H9 (cell line): ENCODE measurements around the gene CFAP65. TPM values are rescaled to one million over a fixed set of nuclear protein-coding genes. Genes with fewer than 3 reads are reported as not detected.

Experiments
- DNase-seq: peaks from one replicate; pipeline ENCODE4 v3.0.0-alpha.2; 2017
- H2AFZ ChIP-seq: one replicate; pipeline ENCODE4 v1.6.1; 2013; ENCODE audit warnings: mild to moderate bottlenecking, low read length, control low read depth, moderate library complexity
- H2AK5ac ChIP-seq: 2 replicates; pipeline ENCODE4 v1.6.1; 2013; ENCODE audit warnings: low read length, control low read depth, mixed read lengths; ENCODE audit not compliant: insufficient read length
- H2BK120ac ChIP-seq: one replicate; pipeline ENCODE4 v1.6.1; 2013; ENCODE audit warnings: low read depth, mild to moderate bottlenecking, low read length, control low read depth, inconsistent platforms; ENCODE audit not compliant: poor library complexity, severe bottlenecking
- H2BK12ac ChIP-seq: 2 replicates; pipeline ENCODE4 v1.6.1; 2013; ENCODE audit warnings: low read length, control low read depth, mixed read lengths, low read depth; ENCODE audit not compliant: insufficient read length
- H2BK15ac ChIP-seq: 2 replicates; pipeline ENCODE4 v1.6.1; 2013; ENCODE audit warnings: low read depth, low read length, control low read depth
- H2BK20ac ChIP-seq: one replicate; pipeline ENCODE4 v1.6.1; 2013; ENCODE audit warnings: low read depth, mild to moderate bottlenecking, low read length, control low read depth, inconsistent platforms; ENCODE audit not compliant: poor library complexity, severe bottlenecking
- H2BK5ac ChIP-seq: 2 replicates; pipeline ENCODE4 v1.6.1; 2013; ENCODE audit warnings: low read length, control low read depth, mixed read lengths; ENCODE audit not compliant: insufficient read length
- H3K14ac ChIP-seq: 2 replicates; pipeline ENCODE4 v1.6.1; 2013; ENCODE audit warnings: low read length, control low read depth; ENCODE audit not compliant: insufficient read depth
- H3K18ac ChIP-seq: 2 replicates; pipeline ENCODE4 v1.6.1; 2013; ENCODE audit warnings: low read depth, mild to moderate bottlenecking, mixed read lengths, low read length, control low read depth; ENCODE audit not compliant: insufficient read length
- H3K23ac ChIP-seq: 2 replicates; pipeline ENCODE4 v1.6.1; 2013; ENCODE audit warnings: low read length, control low read depth, mixed read lengths, low read depth; ENCODE audit not compliant: insufficient read length
- H3K23me2 ChIP-seq: 2 replicates; pipeline ENCODE4 v1.6.1; 2013; ENCODE audit warnings: low read depth, mild to moderate bottlenecking, mixed read lengths, low read length, control low read depth; ENCODE audit not compliant: insufficient read length, poor library complexity, severe bottlenecking
- H3K27ac ChIP-seq: 2 replicates; pipeline ENCODE4 v1.5.1; 2013; ENCODE audit warnings: low read length, control low read depth, mixed read lengths, low read depth; ENCODE audit not compliant: insufficient read length
- H3K27me3 ChIP-seq: 2 replicates; pipeline ENCODE4 v1.6.1; 2013; ENCODE audit warnings: low read length, control low read depth, inconsistent platforms; ENCODE audit not compliant: insufficient read depth
- H3K4ac ChIP-seq: 2 replicates; pipeline ENCODE4 v1.6.1; 2013; ENCODE audit warnings: low read depth, mild to moderate bottlenecking, control low read depth, inconsistent platforms, low read length, moderate library complexity
- H3K4me1 ChIP-seq: 2 replicates; pipeline ENCODE4 v1.6.1; 2013; ENCODE audit warnings: low read length, control low read depth, inconsistent platforms; ENCODE audit not compliant: insufficient read depth
- H3K4me2 ChIP-seq: 2 replicates; pipeline ENCODE4 v1.6.1; 2013; ENCODE audit warnings: low read length, control low read depth, mixed read lengths; ENCODE audit not compliant: insufficient read length, insufficient read depth
- H3K56ac ChIP-seq: 2 replicates; pipeline ENCODE4 v1.6.1; 2013; ENCODE audit warnings: low read depth, mild to moderate bottlenecking, mixed read lengths, low read length, control low read depth; ENCODE audit not compliant: insufficient read length
- H3K79me1 ChIP-seq: 2 replicates; pipeline ENCODE4 v1.6.1; 2013; ENCODE audit warnings: low read depth, mild to moderate bottlenecking, moderate library complexity, low read length, control low read depth, inconsistent platforms; ENCODE audit not compliant: insufficient read depth, poor library complexity, severe bottlenecking
- H3K79me2 ChIP-seq: 2 replicates; pipeline ENCODE4 v1.6.1; 2013; ENCODE audit warnings: low read length, control low read depth, inconsistent platforms; ENCODE audit not compliant: insufficient read depth
- H3K9ac ChIP-seq: 2 replicates; pipeline ENCODE4 v1.6.1; 2013; ENCODE audit warnings: low read length, control low read depth, mixed read lengths; ENCODE audit not compliant: insufficient read length; ENCODE audit errors: extremely low read depth
- H3K9me3 ChIP-seq: one replicate; pipeline ENCODE4 v1.6.1; 2013; ENCODE audit warnings: low read depth, low read length, inconsistent platforms; ENCODE audit not compliant: control insufficient read depth
- H3T11ph ChIP-seq: one replicate; pipeline ENCODE4 v1.6.1; 2013; ENCODE audit warnings: mild to moderate bottlenecking, low read length, control low read depth, inconsistent platforms
- H4K20me1 ChIP-seq: one replicate; pipeline ENCODE4 v1.6.1; 2013; ENCODE audit not compliant: control insufficient read depth, insufficient read length, insufficient read depth
- H4K5ac ChIP-seq: 2 replicates; pipeline ENCODE4 v1.6.1; 2013; ENCODE audit warnings: low read depth, mild to moderate bottlenecking, mixed read lengths, low read length, control low read depth; ENCODE audit not compliant: insufficient read length
- H4K8ac ChIP-seq: replicated peaks from 2 replicates; pipeline ENCODE4 v1.6.1; 2013; ENCODE audit warnings: low read length, control low read depth, mixed read lengths, low read depth; ENCODE audit not compliant: insufficient read length
- H4K91ac ChIP-seq: 2 replicates; pipeline ENCODE4 v1.6.1; 2013; ENCODE audit warnings: low read depth, mild to moderate bottlenecking, moderate library complexity, mixed read lengths, low read length, control low read depth; ENCODE audit not compliant: insufficient read length
- H3K27ac Mint-ChIP-seq, 3 experiments: 2 replicates in 2 of 3; 3 replicates in 1 of 3; pipeline ENCODE4 v1.8.0; 2020 to 2021; ENCODE audit warnings: mixed read lengths in 3 of 3, mild to moderate bottlenecking in 1 of 3, moderate library complexity in 1 of 3
- H3K27me3 Mint-ChIP-seq: 2 replicates; pipeline ENCODE4 v1.8.0; 2021; ENCODE audit warnings: low read depth, mild to moderate bottlenecking, moderate library complexity, mixed read lengths
- H3K36me3 Mint-ChIP-seq, 3 experiments: 2 replicates in 2 of 3; 3 replicates in 1 of 3; pipeline ENCODE4 v1.8.0; 2020 to 2021; ENCODE audit warnings: low read depth in 3 of 3, mixed read lengths in 3 of 3; ENCODE audit not compliant: insufficient read depth in 1 of 3
- H3K4me1 Mint-ChIP-seq, 2 experiments: 2 replicates each; pipeline ENCODE4 v1.8.0; 2020; ENCODE audit warnings: mixed read lengths in 2 of 2
- H3K4me3 Mint-ChIP-seq, 2 experiments: 2 replicates in 1 of 2; 3 replicates in 1 of 2; pipeline ENCODE4 v1.8.0; 2020 to 2021; ENCODE audit warnings: mild to moderate bottlenecking in 2 of 2, mixed read lengths in 2 of 2, moderate library complexity in 1 of 2
- H3K9me3 Mint-ChIP-seq, 2 experiments: 2 replicates in 1 of 2; 3 replicates in 1 of 2; pipeline ENCODE4 v1.8.0; 2020; ENCODE audit warnings: mild to moderate bottlenecking in 2 of 2, mixed read lengths in 2 of 2, moderate library complexity in 1 of 2
- WGBS: extraction: QIAGEN DNeasy Blood & Tissue Kit; methylation state at CpG from one replicate; pipeline ENCODE4 v1.1.7; 2013; ENCODE audit warnings: missing lambda C conversion rate, low lambda C conversion rate, mixed read lengths; ENCODE audit not compliant: insufficient read length; ENCODE audit errors: extremely low coverage; 5-methylcytosine and 5-hydroxymethylcytosine counted together
- total RNA-seq: library from RNA; stranded (reverse); gene quantifications from 2 replicates; pipeline ENCODE4 v1.2.1, GENCODE V29; 2021
- TF ChIP-seq, protein P1 (sequence below): fragments of 200-600 bp; sonication (generic); conservative IDR thresholded peaks from 3 replicates; pipeline ENCODE4 v1.8.0; 2021; ENCODE audit warnings: antibody characterized with exemption, mild to moderate bottlenecking

The CFAP65 gene
- total RNA-seq, 1 experiment from 2014 or later: 0.20 TPM

DNA sequence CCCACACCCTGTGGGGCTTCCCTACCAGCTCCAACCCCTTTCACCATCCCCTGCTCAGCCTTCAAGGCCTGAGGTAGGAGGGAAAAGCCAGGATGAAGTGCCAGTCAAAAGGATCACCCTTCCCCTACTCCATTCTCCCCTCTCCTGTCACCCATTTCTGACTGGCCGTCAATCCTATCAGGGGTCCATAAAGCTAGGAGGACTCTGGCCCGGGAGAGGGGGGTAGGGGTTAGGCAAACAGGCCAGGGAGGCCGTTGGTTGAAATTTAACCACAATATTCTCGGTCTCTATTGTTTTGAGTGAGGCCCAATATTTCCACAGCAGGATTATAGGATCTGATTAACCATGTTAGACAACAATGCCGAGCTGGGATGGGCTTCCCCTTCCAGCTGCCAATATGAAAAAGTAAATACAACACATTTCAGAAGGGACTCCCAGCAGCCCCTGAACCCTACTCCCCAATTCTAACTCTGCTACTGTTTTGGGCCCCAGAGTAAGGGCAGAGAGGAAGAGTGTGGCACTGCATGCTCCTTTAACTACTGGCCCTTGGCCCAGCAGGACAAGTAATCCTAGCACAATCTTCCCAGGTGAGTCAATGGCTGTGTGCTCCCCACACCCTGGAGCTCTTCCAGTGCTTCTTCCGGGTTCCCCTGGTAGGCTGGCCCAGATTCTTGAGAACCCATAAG, 30.0 kb upstream of the CFAP65 start:
- no peak overlapping the region for H2AFZ ChIP-seq
- H2BK120ac ChIP-seq: no peak overlapping the region
- no peaks in the 10 kb centered on the region for H3K79me1 ChIP-seq
- no peak overlapping the region for H3K18ac ChIP-seq
- no peak overlapping the region for H3K56ac ChIP-seq
- no CpG with 5 or more reads among the region's 6 CpGs for WGBS
- no peak for DNase-seq
- TF ChIP-seq, protein P1, sequence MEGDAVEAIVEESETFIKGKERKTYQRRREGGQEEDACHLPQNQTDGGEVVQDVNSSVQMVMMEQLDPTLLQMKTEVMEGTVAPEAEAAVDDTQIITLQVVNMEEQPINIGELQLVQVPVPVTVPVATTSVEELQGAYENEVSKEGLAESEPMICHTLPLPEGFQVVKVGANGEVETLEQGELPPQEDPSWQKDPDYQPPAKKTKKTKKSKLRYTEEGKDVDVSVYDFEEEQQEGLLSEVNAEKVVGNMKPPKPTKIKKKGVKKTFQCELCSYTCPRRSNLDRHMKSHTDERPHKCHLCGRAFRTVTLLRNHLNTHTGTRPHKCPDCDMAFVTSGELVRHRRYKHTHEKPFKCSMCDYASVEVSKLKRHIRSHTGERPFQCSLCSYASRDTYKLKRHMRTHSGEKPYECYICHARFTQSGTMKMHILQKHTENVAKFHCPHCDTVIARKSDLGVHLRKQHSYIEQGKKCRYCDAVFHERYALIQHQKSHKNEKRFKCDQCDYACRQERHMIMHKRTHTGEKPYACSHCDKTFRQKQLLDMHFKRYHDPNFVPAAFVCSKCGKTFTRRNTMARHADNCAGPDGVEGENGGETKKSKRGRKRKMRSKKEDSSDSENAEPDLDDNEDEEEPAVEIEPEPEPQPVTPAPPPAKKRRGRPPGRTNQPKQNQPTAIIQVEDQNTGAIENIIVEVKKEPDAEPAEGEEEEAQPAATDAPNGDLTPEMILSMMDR: no peak
- H3K23me2 ChIP-seq: no peaks in the 10 kb centered on the region
- H3K9me3 ChIP-seq: no peaks in the 10 kb centered on the region
- H2BK5ac ChIP-seq: no peak overlapping the region
- no peak overlapping the region for H3T11ph ChIP-seq
- no peak overlapping the region for H3K27ac Mint-ChIP-seq
- H2BK20ac ChIP-seq: no peak overlapping the region
- no peak overlapping the region for H2BK15ac ChIP-seq
- peaks cover 5 to 7% of the 10 kb centered on the region in 2 experiments for H3K4me1 Mint-ChIP-seq
- H2AK5ac ChIP-seq: no peak overlapping the region
- no peak overlapping the region for H2BK12ac ChIP-seq
- no peaks in the 10 kb centered on the region for H4K20me1 ChIP-seq
- H3K9ac ChIP-seq: no peak overlapping the region
- H4K91ac ChIP-seq: no peak overlapping the region
- H3K23ac ChIP-seq: no peak overlapping the region
- H4K5ac ChIP-seq: no peak overlapping the region
- H4K8ac ChIP-seq: no peak overlapping the region
- H3K14ac ChIP-seq: no peak overlapping the region
- no peaks in the 10 kb centered on the region for H3K79me2 ChIP-seq
- no peak overlapping the region for H3K27ac ChIP-seq
- no peak overlapping the region for H3K4ac ChIP-seq
- no peaks in the 10 kb centered on the region for H3K4me1 ChIP-seq
- peaks cover 0 to 9% (median 0%) of the 10 kb centered on the region in 3 experiments; a peak in 3 of 7 replicates for H3K36me3 Mint-ChIP-seq
- H3K4me2 ChIP-seq: no peak overlapping the region
- H3K9me3 Mint-ChIP-seq: no peaks in the 10 kb centered on the region
- no peaks in the 10 kb centered on the region for H3K27me3 ChIP-seq
- H3K4me3 Mint-ChIP-seq: no peak overlapping the region
- peaks cover 7% of the 10 kb centered on the region for H3K27me3 Mint-ChIP-seq
